ENCODE results near the gene TMEM132D. TPM values are rescaled to one million over a fixed set of nuclear protein-coding genes. Genes with fewer than 3 reads are reported as not detected.
"Not testable (repeated sequence)": the region's sequence is repeated elsewhere in the genome, so short reads cannot be mapped to it uniquely, and the experiment has no call there.

The TMEM132D gene
- total RNA-seq, 4 donors from 2014 or later = 0.17 TPM; not detected in 3

GRCh38 chr12:129550353-129550752 is 353.5 kb downstream of the TMEM132D start:
- H3K9me3 ChIP-seq = peaks cover 0 to 15% (median 5%) of the 10 kb centered on the region in 4 donors
- no peak overlapping the region for H3K4me3 ChIP-seq
- intact Hi-C loops (cut with DNase I) = no loop called here
- H3K27ac ChIP-seq (replicated peaks in 1 of 4) = no peak overlapping the region
- TF ChIP-seq CTCF (IDR thresholded peaks at IDR 0.05) = no peak
- no peak for TF ChIP-seq POLR2A (IDR thresholded peaks at IDR 0.05; ENCODE audit: low read depth)
- no peak for TF ChIP-seq POLR2AphosphoS5 (IDR thresholded peaks at IDR 0.05)
- TF ChIP-seq EP300 (IDR thresholded peaks at IDR 0.05) = no peak
- WGBS = 32% methylated on average over 3 of the region's 3 CpGs
- H3K36me3 ChIP-seq = no peaks in the 10 kb centered on the region
- no peaks in the 10 kb centered on the region for H3K4me1 ChIP-seq
- H3K27me3 ChIP-seq = no peaks in the 10 kb centered on the region
- DNase-seq (ENCODE audit: extremely low spot score) = no peak

GRCh38 chr12:129549656-129550055 is 354.2 kb downstream of the TMEM132D start:
- peaks cover 0 to 15% (median 5%) of the 10 kb centered on the region in 4 donors for H3K9me3 ChIP-seq
- DNase-seq (ENCODE audit: extremely low spot score) = no peak
- WGBS = 61% methylated on average over 5 of the region's 5 CpGs
- H3K4me3 ChIP-seq = no peak overlapping the region
- no peaks in the 10 kb centered on the region for H3K36me3 ChIP-seq
- no peaks in the 10 kb centered on the region for H3K27me3 ChIP-seq
- intact Hi-C loops (cut with DNase I) = no loop called here
- H3K27ac ChIP-seq (replicated peaks in 1 of 4) = no peak overlapping the region
- no peak for TF ChIP-seq POLR2AphosphoS5 (IDR thresholded peaks at IDR 0.05)
- TF ChIP-seq CTCF (IDR thresholded peaks at IDR 0.05) = no peak
- TF ChIP-seq EP300 (IDR thresholded peaks at IDR 0.05) = no peak
- no peak for TF ChIP-seq POLR2A (IDR thresholded peaks at IDR 0.05; ENCODE audit: low read depth)
- no peaks in the 10 kb centered on the region for H3K4me1 ChIP-seq

- H3K4me3 ChIP-seq; H3K4me1 ChIP-seq; H3K27ac ChIP-seq (replicated peaks in 1 of 4); H3K36me3 ChIP-seq; intact Hi-C loops (cut with DNase I); H3K27me3 ChIP-seq; DNase-seq (ENCODE audit: extremely low spot score): not testable (repeated sequence)
- H3K9me3 ChIP-seq = peaks cover 0 to 11% (median 5%) of the 10 kb centered on the region in 4 donors
- WGBS = 38% methylated on average over 2 of the region's 2 CpGs
Observed at GRCh38 chr12:129549020-129549419, 354.8 kb downstream of the TMEM132D start.

- Histone ChIP-seq H3K36me3 (no peaks in the 10 kb centered on the region), H3K9me3 (peaks cover 0 to 5% (median 0%) of the 10 kb centered on the region in 4 donors), H3K27ac (replicated peaks in 1 of 4) (no peak overlapping the region), H3K4me3 (no peak overlapping the region), H3K4me1 (no peaks in the 10 kb centered on the region), H3K27me3 (peaks cover 0 to 3% (median 0%) of the 10 kb centered on the region in 4 donors)
- intact Hi-C loops (cut with DNase I) = no loop called here
- TF ChIP-seq POLR2A (IDR thresholded peaks at IDR 0.05; ENCODE audit: low read depth) = no peak
- no peak for TF ChIP-seq EP300 (IDR thresholded peaks at IDR 0.05)
- TF ChIP-seq POLR2AphosphoS5 (IDR thresholded peaks at IDR 0.05) = no peak
- no peak for TF ChIP-seq CTCF (IDR thresholded peaks at IDR 0.05)
- 91% methylated on average over 6 of the region's 6 CpGs for WGBS
- DNase-seq (ENCODE audit: extremely low spot score) = no peak
Observed at GRCh38 chr12:129544716-129545115, 359.1 kb downstream of the TMEM132D start.

GRCh38 chr12:129540954-129541353 is 362.9 kb downstream of the TMEM132D start:
- TF ChIP-seq CTCF (IDR thresholded peaks at IDR 0.05) = no peak
- TF ChIP-seq EP300 (IDR thresholded peaks at IDR 0.05) = no peak
- no peak for TF ChIP-seq POLR2A (IDR thresholded peaks at IDR 0.05; ENCODE audit: low read depth)
- no peak for TF ChIP-seq POLR2AphosphoS5 (IDR thresholded peaks at IDR 0.05)
- intact Hi-C loops (cut with DNase I) = no loop called here
- Histone ChIP-seq H3K4me1 (no peaks in the 10 kb centered on the region), H3K9me3 (no peaks in the 10 kb centered on the region), H3K27me3 (peaks cover 0 to 11% (median 0%) of the 10 kb centered on the region in 4 donors), H3K36me3 (no peaks in the 10 kb centered on the region), H3K27ac (replicated peaks in 1 of 4) (no peak overlapping the region), H3K4me3 (no peak overlapping the region)
- WGBS = 86% methylated on average over 5 of the region's 5 CpGs
- DNase-seq (ENCODE audit: extremely low spot score) = no peak
